ENCODE results near the gene MCRIP1. TPM values are rescaled to one million over a fixed set of nuclear protein-coding genes. Genes with fewer than 3 reads are reported as not detected.

The MCRIP1 gene
- total RNA-seq, 1 donor from 2014 or later = 133 TPM

DNA sequence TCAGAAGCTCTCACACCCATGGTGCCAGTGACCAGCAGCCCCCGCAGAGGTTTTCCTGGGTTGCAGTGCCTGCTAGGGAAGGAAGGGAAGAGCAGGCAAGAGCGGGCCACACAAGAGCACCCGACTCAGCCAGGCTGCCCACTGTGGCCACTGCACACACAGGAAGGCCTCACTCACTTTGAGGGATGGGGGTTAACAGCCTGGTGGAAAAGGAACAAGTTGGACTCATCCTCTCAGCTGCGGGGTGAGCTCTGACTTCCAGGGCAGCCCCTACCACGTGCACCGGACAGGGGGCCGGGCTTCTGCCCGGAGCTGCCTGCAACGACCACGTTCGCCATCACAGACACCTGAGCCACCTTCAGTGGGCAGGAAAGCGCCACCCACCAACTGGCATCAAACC, 19.1 kb upstream of the MCRIP1 start:
- Mint-ChIP-seq H3K27me3 (ENCODE audit: low read depth) (no peaks in the 10 kb centered on the region), H3K4me1 (ENCODE audit: low read depth) (peaks cover 17% of the 10 kb centered on the region), H3K27ac (ENCODE audit: unreplicated experiment) (no peak overlapping the region), H3K9me3 (ENCODE audit: low read depth) (no peaks in the 10 kb centered on the region), H3K36me3 (ENCODE audit: low read depth) (peaks cover 21% of the 10 kb centered on the region), H3K4me3 (ENCODE audit: unreplicated experiment) (no peak overlapping the region)
- TF ChIP-seq CTCF (IDR thresholded peaks at IDR 0.05) = no peak
- DNase-seq (ENCODE audit: low spot score) = no peak

DNA sequence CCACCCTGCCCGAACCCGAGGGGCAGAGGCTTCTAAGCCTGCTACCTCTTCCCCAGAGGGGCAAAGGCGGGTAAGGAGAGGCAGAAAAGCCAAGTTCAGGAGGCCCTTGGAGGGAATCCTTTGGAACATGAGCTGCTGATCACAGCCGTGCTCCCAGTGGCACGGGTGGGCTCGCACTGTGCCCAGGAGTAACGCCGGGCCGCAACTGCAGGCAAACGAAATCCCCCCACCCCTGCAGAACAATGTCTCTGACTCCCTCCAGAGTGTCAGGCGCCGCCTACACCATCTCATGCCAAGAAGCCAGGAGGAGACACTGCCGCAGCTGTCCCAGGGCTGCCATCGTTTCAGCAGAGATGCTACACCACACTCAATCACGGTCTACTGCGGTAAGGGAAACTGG, 18.3 kb upstream of the MCRIP1 start:
- H3K27ac Mint-ChIP-seq (ENCODE audit: unreplicated experiment) = no peak overlapping the region
- H3K4me1 Mint-ChIP-seq (ENCODE audit: low read depth) = peaks cover 14% of the 10 kb centered on the region
- peaks cover 25% of the 10 kb centered on the region for H3K36me3 Mint-ChIP-seq (ENCODE audit: low read depth)
- H3K27me3 Mint-ChIP-seq (ENCODE audit: low read depth) = no peaks in the 10 kb centered on the region
- H3K9me3 Mint-ChIP-seq (ENCODE audit: low read depth) = no peaks in the 10 kb centered on the region
- H3K4me3 Mint-ChIP-seq (ENCODE audit: unreplicated experiment) = no peak overlapping the region
- no peak for TF ChIP-seq CTCF (IDR thresholded peaks at IDR 0.05)
- no peak for DNase-seq (ENCODE audit: low spot score)

GRCh38 chr17:81849457-81849856, 16.4 kb upstream of the MCRIP1 start:
- H3K27me3 Mint-ChIP-seq (ENCODE audit: low read depth) = no peaks in the 10 kb centered on the region
- no peaks in the 10 kb centered on the region for H3K4me1 Mint-ChIP-seq (ENCODE audit: low read depth)
- peaks cover 30% of the 10 kb centered on the region for H3K36me3 Mint-ChIP-seq (ENCODE audit: low read depth)

GRCh38 chr17:81846743-81847689, 13.9 kb upstream of the MCRIP1 start:
- Mint-ChIP-seq H3K27ac (ENCODE audit: unreplicated experiment) (no peak overlapping the region), H3K27me3 (ENCODE audit: low read depth) (no peaks in the 10 kb centered on the region), H3K36me3 (ENCODE audit: low read depth) (peaks cover 27% of the 10 kb centered on the region), H3K4me3 (ENCODE audit: unreplicated experiment) (no peak overlapping the region), H3K4me1 (ENCODE audit: low read depth) (no peaks in the 10 kb centered on the region), H3K9me3 (ENCODE audit: low read depth) (no peaks in the 10 kb centered on the region)
- no peak for TF ChIP-seq CTCF (IDR thresholded peaks at IDR 0.05)
- DNase-seq (ENCODE audit: low spot score) = no peak

More at GRCh38 chr17:81849457-81849856, 16.4 kb upstream of the MCRIP1 start:
- Mint-ChIP-seq H3K27ac (ENCODE audit: unreplicated experiment) (no peak overlapping the region), H3K9me3 (ENCODE audit: low read depth) (no peaks in the 10 kb centered on the region), H3K4me3 (ENCODE audit: unreplicated experiment) (no peak overlapping the region)
- no peak for TF ChIP-seq CTCF (IDR thresholded peaks at IDR 0.05)
- no peak for DNase-seq (ENCODE audit: low spot score)

DNA sequence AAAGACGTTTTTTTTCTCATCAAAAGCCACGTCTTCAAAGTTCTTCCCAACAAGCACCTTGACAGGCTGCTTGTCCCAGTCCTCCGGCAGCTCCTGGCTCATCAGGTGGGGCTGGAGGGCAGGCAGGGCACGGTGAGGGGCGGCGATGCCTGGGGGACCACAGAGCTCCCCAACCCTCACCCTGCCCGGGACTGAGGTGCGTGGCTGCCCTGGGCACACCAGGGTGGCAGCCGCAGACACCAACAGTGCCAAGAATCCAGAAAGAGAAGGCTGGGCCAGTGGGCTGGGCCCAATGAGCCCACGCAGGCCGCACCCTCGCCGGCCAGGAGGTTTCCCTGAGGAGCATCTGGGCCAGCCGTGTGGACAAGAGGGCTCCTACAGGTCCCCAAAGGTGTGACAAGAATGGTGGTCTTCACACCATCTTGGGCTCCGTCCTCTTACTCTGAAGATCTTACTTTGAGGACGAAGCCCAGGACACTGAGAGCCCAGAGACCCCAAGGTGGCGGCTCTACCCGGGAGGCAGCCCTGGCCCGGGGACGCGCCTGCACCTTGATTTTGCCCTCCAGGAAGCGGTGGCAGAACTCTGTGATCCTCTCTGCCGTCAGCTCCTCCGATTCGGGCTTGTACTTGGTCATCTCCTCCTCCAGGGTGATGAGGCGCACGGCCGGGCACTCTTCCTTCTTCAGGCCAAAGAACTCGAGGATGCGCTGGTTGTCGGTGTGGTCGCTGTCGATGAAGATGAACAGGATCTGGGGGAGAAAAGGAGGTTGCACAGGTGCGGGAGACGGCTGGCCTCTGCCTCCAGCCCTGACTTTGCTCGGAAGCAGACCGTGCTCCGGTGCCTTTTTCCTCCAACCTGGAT, 13.0 kb upstream of the MCRIP1 start:
- no peak for DNase-seq (ENCODE audit: low spot score)
- Mint-ChIP-seq H3K4me3 (ENCODE audit: unreplicated experiment) (no peak overlapping the region), H3K36me3 (ENCODE audit: low read depth) (peaks cover 22% of the 10 kb centered on the region), H3K27me3 (ENCODE audit: low read depth) (no peaks in the 10 kb centered on the region), H3K4me1 (ENCODE audit: low read depth) (no peaks in the 10 kb centered on the region), H3K9me3 (ENCODE audit: low read depth) (no peaks in the 10 kb centered on the region), H3K27ac (ENCODE audit: unreplicated experiment) (no peak overlapping the region)
- no peak for TF ChIP-seq CTCF (IDR thresholded peaks at IDR 0.05)

Data from chondrocyte (in vitro differentiated cells).